Progenitor cell of endocrine pancreas (in vitro differentiated cells): ENCODE results near the gene ASPA. TPM values are rescaled to one million over a fixed set of nuclear protein-coding genes. Genes with fewer than 3 reads are reported as not detected.

Experiments
- DNase-seq: peaks from one replicate; pipeline ENCODE4 v3.0.0; 2021; ENCODE audit warnings: low spot score; ENCODE audit not compliant: unreplicated experiment
- H3K27ac Mint-ChIP-seq: 2 replicates; pipeline ENCODE4 v1.8.0; 2021; ENCODE audit warnings: mild to moderate bottlenecking, moderate library complexity, mixed read lengths
- H3K27me3 Mint-ChIP-seq: 2 replicates; pipeline ENCODE4 v1.8.0; 2021; ENCODE audit warnings: mixed read lengths
- H3K36me3 Mint-ChIP-seq: 2 replicates; pipeline ENCODE4 v1.8.0; 2022; ENCODE audit warnings: mixed read lengths; ENCODE audit not compliant: insufficient read depth
- H3K4me1 Mint-ChIP-seq: 2 replicates; pipeline ENCODE4 v1.8.0; 2021; ENCODE audit warnings: low read depth, mixed read lengths
- H3K4me3 Mint-ChIP-seq: 2 replicates; pipeline ENCODE4 v1.8.0; 2021; ENCODE audit warnings: low read depth, mild to moderate bottlenecking, moderate library complexity, mixed read lengths
- H3K9me3 Mint-ChIP-seq: 2 replicates; pipeline ENCODE4 v1.8.0; 2021; ENCODE audit warnings: low read depth, mixed read lengths
- CTCF ChIP-seq: fragments of 200-600 bp; sonication (generic); IDR thresholded peaks from one replicate; pipeline ENCODE4 v1.5.0; 2021; ENCODE audit warnings: antibody characterized with exemption, mild to moderate bottlenecking; ENCODE audit not compliant: unreplicated experiment
- total RNA-seq: library from RNA; stranded (reverse); gene quantifications from 2 replicates; pipeline ENCODE4 v1.2.1, GENCODE V29; 2021

The ASPA gene
- total RNA-seq, 1 donor from 2014 or later, result not detected

- H3K4me3 Mint-ChIP-seq, result no peak overlapping the region
- H3K27ac Mint-ChIP-seq, result no peak overlapping the region
- no peak for DNase-seq
- peaks cover 2% of the 10 kb centered on the region for H3K4me1 Mint-ChIP-seq
- peaks cover 7% of the 10 kb centered on the region for H3K9me3 Mint-ChIP-seq
- no peaks in the 10 kb centered on the region for H3K36me3 Mint-ChIP-seq
- H3K27me3 Mint-ChIP-seq, result peaks cover 17% of the 10 kb centered on the region
- TF ChIP-seq CTCF, result no peak
These were observed 69.4 kb downstream of the ASPA start for GRCh38 chr17:3545151-3545550.

GRCh38 chr17:3546521-3546920 is 70.7 kb downstream of the ASPA start:
- Mint-ChIP-seq H3K27ac (no peak overlapping the region), H3K9me3 (peaks cover 7% of the 10 kb centered on the region), H3K27me3 (peaks cover 19% of the 10 kb centered on the region)

GRCh38 chr17:3546997-3547396 is 71.2 kb downstream of the ASPA start:
- no peak for TF ChIP-seq CTCF
- Mint-ChIP-seq H3K9me3 (peaks cover 7% of the 10 kb centered on the region), H3K27ac (no peak overlapping the region), H3K4me1 (peaks cover 2% of the 10 kb centered on the region), H3K4me3 (no peak overlapping the region), H3K27me3 (peaks cover 18% of the 10 kb centered on the region), H3K36me3 (no peaks in the 10 kb centered on the region)
- no peak for DNase-seq

More at GRCh38 chr17:3546521-3546920, 70.7 kb downstream of the ASPA start:
- Mint-ChIP-seq H3K36me3 (no peaks in the 10 kb centered on the region), H3K4me3 (no peak overlapping the region), H3K4me1 (peaks cover 2% of the 10 kb centered on the region)
- no peak for DNase-seq
- no peak for TF ChIP-seq CTCF

- Mint-ChIP-seq H3K9me3 (peaks cover 7% of the 10 kb centered on the region), H3K4me3 (no peak overlapping the region), H3K36me3 (no peaks in the 10 kb centered on the region), H3K27ac (no peak overlapping the region), H3K27me3 (peaks cover 16% of the 10 kb centered on the region), H3K4me1 (no peaks in the 10 kb centered on the region)
- no peak for DNase-seq
- TF ChIP-seq CTCF, result no peak
These were observed 71.8 kb downstream of the ASPA start for GRCh38 chr17:3547628-3548027.

- no peak for TF ChIP-seq CTCF
- DNase-seq, result no peak
- Mint-ChIP-seq H3K27me3 (peaks cover 12% of the 10 kb centered on the region), H3K9me3 (peaks cover 7% of the 10 kb centered on the region), H3K4me3 (no peak overlapping the region), H3K4me1 (no peaks in the 10 kb centered on the region), H3K27ac (no peak overlapping the region), H3K36me3 (no peaks in the 10 kb centered on the region)
These were observed 73.9 kb downstream of the ASPA start for GRCh38 chr17:3549610-3550162.
